Spleen (tissue), 7 donors: ENCODE measurements around the gene ATXN7L2.

Experiments
- POLR2A ChIP-seq, 3 donors: fragments of 450-650 bp; IDR thresholded peaks; one replicate each; pipeline ENCODE4 v1.5.1; 2017; ENCODE audit warnings: antibody characterized with exemption in 3 of 3, mild to moderate bottlenecking in 1 of 3
- TF ChIP-seq, protein P1 (sequence below), 11 experiments: fragments of 200-600 bp in 7 of 11; fragments of 450-650 bp in 4 of 11; sonication (generic) in 4 of 11; IDR thresholded peaks in 8 of 11; conservative IDR thresholded peaks in 3 of 11; 1 replicate in 7 of 11; 2 replicates in 4 of 11; pipeline versions ENCODE4 v1.4.0 to v1.8.0; 2016 to 2021; ENCODE audit warnings: antibody characterized with exemption in 11 of 11, inconsistent platforms in 4 of 11, mild to moderate bottlenecking in 1 of 11
- donor health status: DM: no; HTN: no; CAD: no; lungs with moderate emphysema.
- donor health status: DM: no; HTN: no; CAD: no.
- donor health status: DM: no; HTN: no; CAD: no.

DNA sequence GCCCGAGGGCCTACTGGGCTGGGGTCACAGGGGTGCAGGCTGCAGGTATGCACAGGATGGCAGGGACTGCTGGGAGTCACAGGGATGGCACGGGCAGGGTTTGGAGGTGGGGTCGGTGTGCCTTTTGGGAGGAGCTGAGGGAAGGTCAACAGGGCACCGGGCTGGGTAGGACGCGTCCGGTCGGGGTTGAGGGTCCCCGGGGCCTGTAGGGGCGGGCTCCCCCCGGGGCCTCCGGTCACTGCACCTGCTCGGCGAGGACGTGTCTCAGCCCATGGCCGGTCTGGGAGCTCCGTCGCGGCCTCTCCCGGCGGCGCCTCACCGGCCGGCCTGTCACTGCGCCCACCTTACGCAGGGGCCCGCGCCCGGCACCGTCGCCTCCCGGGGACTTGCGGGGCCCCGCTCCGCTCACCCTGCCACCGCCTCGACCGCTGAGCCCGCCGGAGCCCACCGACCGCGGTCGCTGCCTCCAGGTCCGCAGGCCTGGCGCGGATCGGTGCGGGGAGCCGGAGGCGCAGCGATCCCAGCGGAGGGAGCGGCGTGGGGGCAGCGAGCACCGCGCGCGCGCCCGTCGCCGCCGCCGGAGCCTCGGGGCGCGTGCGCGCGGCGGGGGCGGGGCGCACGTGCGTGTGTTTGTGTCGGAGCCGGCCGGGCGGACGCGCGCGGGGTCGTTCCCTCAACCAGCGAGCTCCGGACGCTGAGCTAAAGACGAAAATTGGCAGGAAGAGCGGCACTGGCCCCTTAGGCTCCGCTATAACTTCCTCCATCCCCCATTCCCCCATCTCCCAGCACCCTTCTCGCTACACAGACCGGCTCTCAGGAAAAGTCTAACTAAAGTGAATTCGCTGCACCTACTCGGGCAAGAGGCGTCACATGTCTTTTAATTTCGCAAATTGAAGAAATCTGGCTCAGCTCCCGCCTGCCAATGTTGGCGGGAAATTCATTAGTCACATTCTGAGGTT, 25.8 kb downstream of the ATXN7L2 start, which contains the start of gene AMIGO1:
- TF ChIP-seq POLR2A (IDR thresholded peaks at IDR 0.05), result no peak
- TF ChIP-seq, protein P1, sequence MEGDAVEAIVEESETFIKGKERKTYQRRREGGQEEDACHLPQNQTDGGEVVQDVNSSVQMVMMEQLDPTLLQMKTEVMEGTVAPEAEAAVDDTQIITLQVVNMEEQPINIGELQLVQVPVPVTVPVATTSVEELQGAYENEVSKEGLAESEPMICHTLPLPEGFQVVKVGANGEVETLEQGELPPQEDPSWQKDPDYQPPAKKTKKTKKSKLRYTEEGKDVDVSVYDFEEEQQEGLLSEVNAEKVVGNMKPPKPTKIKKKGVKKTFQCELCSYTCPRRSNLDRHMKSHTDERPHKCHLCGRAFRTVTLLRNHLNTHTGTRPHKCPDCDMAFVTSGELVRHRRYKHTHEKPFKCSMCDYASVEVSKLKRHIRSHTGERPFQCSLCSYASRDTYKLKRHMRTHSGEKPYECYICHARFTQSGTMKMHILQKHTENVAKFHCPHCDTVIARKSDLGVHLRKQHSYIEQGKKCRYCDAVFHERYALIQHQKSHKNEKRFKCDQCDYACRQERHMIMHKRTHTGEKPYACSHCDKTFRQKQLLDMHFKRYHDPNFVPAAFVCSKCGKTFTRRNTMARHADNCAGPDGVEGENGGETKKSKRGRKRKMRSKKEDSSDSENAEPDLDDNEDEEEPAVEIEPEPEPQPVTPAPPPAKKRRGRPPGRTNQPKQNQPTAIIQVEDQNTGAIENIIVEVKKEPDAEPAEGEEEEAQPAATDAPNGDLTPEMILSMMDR (IDR thresholded peaks at IDR 0.05 in 8 of 11, conservative IDR thresholded peaks at IDR 0.05 in 3 of 11), result no peak
